Transverse colon (tissue), 4 donors: Measurements from ENCODE around the gene CADPS. TPM values are rescaled to one million over a fixed set of nuclear protein-coding genes. Genes with fewer than 3 reads are reported as not detected.

Experiments
- DNase-seq: peaks from one replicate; pipeline ENCODE4 v3.0.0-alpha.2; 2019
- H3K27ac ChIP-seq, 4 donors: fragments of 200-600 bp; sonication (generic); 2 replicates each; pipeline ENCODE4 v1.5.1; 2016 to 2018; ENCODE audit warnings: inconsistent platforms in 4 of 4
- H3K27me3 ChIP-seq: fragments of 200-600 bp; sonication (generic); 2 replicates; pipeline ENCODE4 v1.5.1; 2017; ENCODE audit warnings: inconsistent platforms
- H3K36me3 ChIP-seq, 4 donors: fragments of 200-600 bp; sonication (generic); 2 replicates each; pipeline ENCODE4 v1.5.1; 2017 to 2019; ENCODE audit warnings: inconsistent platforms in 4 of 4
- H3K4me1 ChIP-seq, 4 donors: fragments of 200-600 bp; sonication (generic); 2 replicates each; pipeline ENCODE4 v1.5.1; 2017 to 2020; ENCODE audit warnings: inconsistent platforms in 4 of 4
- H3K4me3 ChIP-seq, 4 donors: fragments of 200-600 bp; sonication (generic); 1 replicate in 1 of 4; 2 replicates in 3 of 4; pipeline versions ENCODE4 v1.5.1 to v1.6.1; 2017 to 2019; ENCODE audit warnings: inconsistent platforms in 4 of 4
- H3K9me3 ChIP-seq, 2 donors: fragments of 200-600 bp; sonication (generic); 2 replicates each; pipeline ENCODE4 v1.5.1; 2017 to 2019; ENCODE audit warnings: inconsistent platforms in 2 of 2
- EP300 ChIP-seq: sonication (generic); formaldehyde crosslinking; IDR thresholded peaks from one replicate; pipeline ENCODE4 v1.6.1; 2017; ENCODE audit warnings: antibody characterized with exemption, low read depth
- POLR2A ChIP-seq: fragments of 450-650 bp; IDR thresholded peaks from one replicate; pipeline ENCODE4 v1.6.1; 2016; ENCODE audit warnings: antibody characterized with exemption, mild to moderate bottlenecking, moderate library complexity
- POLR2AphosphoS5 ChIP-seq, 3 donors: sonication (generic); formaldehyde crosslinking; IDR thresholded peaks; one replicate each; pipeline ENCODE4 v1.6.1; 2016; ENCODE audit warnings: antibody characterized with exemption in 3 of 3
- WGBS, 2 donors: methylation state at CpG; one replicate each; pipeline ENCODE4 v1.1.5; 2018; ENCODE audit warnings: low coverage in 1 of 2; 5-methylcytosine and 5-hydroxymethylcytosine counted together
- in situ Hi-C, 4 donors: fragments of 200-750 bp; cut with MboI; loops; one replicate each; pipeline versions ENCODE4 v1.15.0 to v1.15.1; 2017; ENCODE audit warnings: low sequenced_read_pairs in 3 of 4, low pct_ligation_motif_present in 1 of 4, low pct_unique_long_range_greater_than_20kb in 1 of 4
- intact Hi-C: fragments of 100-400 bp; cut with DNase I; formaldehyde crosslinking; loops from one replicate; pipeline ENCODE4 v1.15.1; 2023; ENCODE audit warnings: low total_unique reads
- total RNA-seq, 4 donors: library from RNA; depleted of rRNA; stranded (reverse); fragments of >200 nt; gene quantifications; one replicate each; pipeline ENCODE4 v1.1.0, GENCODE V29; 2016
- TF ChIP-seq, protein P1 (sequence below), 5 experiments: fragments of 200-600 bp in 3 of 5; fragments of 450-650 bp in 2 of 5; sonication (generic) in 3 of 5; IDR thresholded peaks; 1 replicate in 2 of 5; 2 replicates in 3 of 5; pipeline ENCODE4 v1.5.1; 2016 to 2017; ENCODE audit warnings: antibody characterized with exemption in 5 of 5, inconsistent platforms in 3 of 5, mild to moderate bottlenecking in 2 of 5, moderate library complexity in 1 of 5

CADPS gene
- total RNA-seq, 4 donors from 2014 or later: 1.9 to 22.7 (median 8.9) TPM

DNA sequence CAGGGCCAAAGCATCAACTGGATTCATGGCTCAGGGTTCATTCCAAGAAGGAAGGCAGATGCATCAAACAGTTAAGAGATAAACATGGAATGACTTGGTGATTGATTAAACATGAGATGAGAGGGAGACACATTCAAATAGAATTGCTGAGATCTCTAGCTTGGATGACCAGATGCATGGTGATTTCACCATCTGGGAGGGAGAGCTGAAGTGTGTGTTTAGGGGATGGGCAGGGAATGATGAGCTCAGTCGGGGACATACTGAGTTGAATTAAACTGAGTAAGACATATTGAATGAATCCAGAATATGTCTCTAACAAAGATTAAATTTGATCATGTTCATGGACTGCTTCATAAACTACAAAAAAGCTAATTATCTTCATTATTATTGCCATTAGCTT lies 35.5 kb downstream of the CADPS start:
- intact Hi-C loops (no loop called here), in situ Hi-C loops (no loop called here)
- H3K4me1 ChIP-seq: no peaks in the 10 kb centered on the region
- H3K4me3 ChIP-seq: no peak overlapping the region
- H3K9me3 ChIP-seq: no peaks in the 10 kb centered on the region
- no peaks in the 10 kb centered on the region for H3K36me3 ChIP-seq
- 65 to 75% methylated on average over 1 of the region's 1 CpG for WGBS, 2 donors
- no peak for DNase-seq
- TF ChIP-seq, protein P1, sequence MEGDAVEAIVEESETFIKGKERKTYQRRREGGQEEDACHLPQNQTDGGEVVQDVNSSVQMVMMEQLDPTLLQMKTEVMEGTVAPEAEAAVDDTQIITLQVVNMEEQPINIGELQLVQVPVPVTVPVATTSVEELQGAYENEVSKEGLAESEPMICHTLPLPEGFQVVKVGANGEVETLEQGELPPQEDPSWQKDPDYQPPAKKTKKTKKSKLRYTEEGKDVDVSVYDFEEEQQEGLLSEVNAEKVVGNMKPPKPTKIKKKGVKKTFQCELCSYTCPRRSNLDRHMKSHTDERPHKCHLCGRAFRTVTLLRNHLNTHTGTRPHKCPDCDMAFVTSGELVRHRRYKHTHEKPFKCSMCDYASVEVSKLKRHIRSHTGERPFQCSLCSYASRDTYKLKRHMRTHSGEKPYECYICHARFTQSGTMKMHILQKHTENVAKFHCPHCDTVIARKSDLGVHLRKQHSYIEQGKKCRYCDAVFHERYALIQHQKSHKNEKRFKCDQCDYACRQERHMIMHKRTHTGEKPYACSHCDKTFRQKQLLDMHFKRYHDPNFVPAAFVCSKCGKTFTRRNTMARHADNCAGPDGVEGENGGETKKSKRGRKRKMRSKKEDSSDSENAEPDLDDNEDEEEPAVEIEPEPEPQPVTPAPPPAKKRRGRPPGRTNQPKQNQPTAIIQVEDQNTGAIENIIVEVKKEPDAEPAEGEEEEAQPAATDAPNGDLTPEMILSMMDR (IDR thresholded peaks at IDR 0.05): no peak
- no peak for TF ChIP-seq POLR2A
- no peak for TF ChIP-seq POLR2AphosphoS5 (IDR thresholded peaks at IDR 0.05)
- no peak for TF ChIP-seq EP300
- H3K27me3 ChIP-seq: no peaks in the 10 kb centered on the region
- no peak overlapping the region for H3K27ac ChIP-seq

DNA sequence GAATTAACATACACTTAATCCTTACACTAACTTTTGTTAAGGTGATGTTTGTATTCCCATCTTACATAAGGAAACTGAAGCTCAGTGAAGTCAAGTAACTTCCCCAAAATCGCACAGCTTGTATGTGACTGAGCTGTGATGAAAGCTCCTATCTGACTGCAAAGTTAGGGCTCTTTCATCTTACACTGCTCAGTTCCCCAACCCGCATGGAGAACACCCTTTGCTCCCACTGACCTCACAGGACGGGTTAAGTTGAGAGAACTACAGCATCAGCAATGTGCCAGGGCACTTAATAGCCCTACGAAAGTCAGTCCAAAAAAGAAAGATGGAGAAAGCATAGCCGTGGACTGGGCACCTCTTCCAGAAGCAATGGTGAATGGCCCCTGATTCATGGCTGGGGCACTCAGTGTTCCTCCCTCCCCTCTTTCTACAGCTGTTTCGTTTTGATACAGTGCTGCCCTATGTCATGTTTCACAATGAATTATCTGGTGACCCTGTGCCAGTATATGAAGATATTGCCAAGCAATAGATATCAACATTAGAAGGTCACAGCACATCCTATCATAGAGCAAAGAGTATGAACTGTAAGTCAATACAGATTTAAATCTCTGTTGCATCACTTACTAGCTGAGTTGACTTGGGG lies 38.0 kb downstream of the CADPS start:
- no peak overlapping the region for H3K4me3 ChIP-seq
- intact Hi-C loops: no loop called here
- no peaks in the 10 kb centered on the region for H3K36me3 ChIP-seq

DNA sequence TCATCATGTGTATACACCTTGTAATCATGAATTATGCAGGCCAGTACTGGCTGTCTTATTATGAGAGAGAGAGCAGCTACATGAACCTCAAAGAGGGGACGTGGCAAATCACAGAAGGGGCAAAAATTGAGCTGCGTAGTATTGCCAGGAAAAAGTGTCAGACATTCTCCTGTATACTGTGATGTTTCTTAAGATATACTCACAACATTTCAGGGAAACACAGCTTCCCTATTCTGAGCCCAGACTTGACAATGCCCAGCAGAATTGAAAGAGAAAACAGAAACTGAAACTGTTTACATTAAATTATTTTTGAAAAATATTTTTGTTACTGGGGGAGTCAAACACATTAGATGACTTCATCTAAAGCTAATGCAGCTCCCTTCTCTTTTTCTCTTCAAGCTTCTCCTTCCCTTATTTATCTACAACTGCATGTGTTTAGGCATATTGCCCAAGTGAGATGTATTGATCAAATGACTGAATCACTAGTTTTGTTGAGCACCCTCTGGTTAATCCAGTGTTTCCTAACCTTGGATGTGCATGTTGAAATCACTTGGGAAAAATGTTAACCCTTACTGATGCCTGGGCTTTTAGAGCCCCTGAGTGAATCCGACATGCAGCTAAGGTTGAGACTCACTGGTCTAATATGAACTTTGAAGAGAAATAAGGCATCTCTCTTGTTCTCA lies 39.5 kb downstream of the CADPS start:
- Histone ChIP-seq H3K4me3 (no peak overlapping the region), H3K27me3 (no peaks in the 10 kb centered on the region), H3K36me3 (no peaks in the 10 kb centered on the region), H3K4me1 (no peaks in the 10 kb centered on the region), H3K9me3 (no peaks in the 10 kb centered on the region), H3K27ac (no peak overlapping the region)
- intact Hi-C loops (no loop called here), in situ Hi-C loops (no loop called here)
- no peak for DNase-seq
- no peak for TF ChIP-seq EP300
- TF ChIP-seq POLR2AphosphoS5 (IDR thresholded peaks at IDR 0.05): no peak
- no peak for TF ChIP-seq POLR2A
- TF ChIP-seq, protein P1 (IDR thresholded peaks at IDR 0.05): no peak
- WGBS, 2 donors: 64 to 76% methylated on average over 3 of the region's 3 CpGs

More for the DNA sequence above, 38.0 kb downstream of the CADPS start:
- WGBS, 2 donors: 52 to 59% methylated on average over 4 to 6 of the region's 6 CpGs
- H3K4me1 ChIP-seq: no peaks in the 10 kb centered on the region
- TF ChIP-seq, protein P1 (IDR thresholded peaks at IDR 0.05): no peak
- no peak for TF ChIP-seq POLR2AphosphoS5 (IDR thresholded peaks at IDR 0.05)
- TF ChIP-seq EP300: no peak
- TF ChIP-seq POLR2A: no peak
- H3K27ac ChIP-seq: no peak overlapping the region
- in situ Hi-C loops: no loop called here
- H3K27me3 ChIP-seq: no peaks in the 10 kb centered on the region
- no peaks in the 10 kb centered on the region for H3K9me3 ChIP-seq
- no peak for DNase-seq

DNA sequence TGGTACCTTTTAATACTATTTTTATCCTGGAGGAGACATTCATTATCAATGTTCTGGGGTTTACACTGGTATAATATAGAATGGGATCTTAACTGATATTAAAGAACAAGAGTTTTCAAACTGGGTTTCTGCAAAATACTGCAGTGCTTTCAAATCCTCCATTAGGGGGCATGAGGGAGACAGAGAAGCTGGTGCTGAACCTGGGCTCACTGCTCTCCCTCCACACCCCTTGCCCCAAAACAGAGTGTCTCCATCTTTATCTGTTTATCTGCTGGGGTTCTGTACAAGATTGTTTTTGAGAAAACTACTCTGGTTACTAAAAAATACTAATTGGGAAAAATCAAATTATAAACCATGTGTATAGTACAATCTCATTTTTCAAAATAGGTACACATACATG lies 41.7 kb downstream of the CADPS start:
- no peak for TF ChIP-seq POLR2AphosphoS5 (IDR thresholded peaks at IDR 0.05)
- TF ChIP-seq POLR2A: no peak
- no peak for TF ChIP-seq EP300
- TF ChIP-seq, protein P1 (IDR thresholded peaks at IDR 0.05): no peak
- no peak for DNase-seq
- Histone ChIP-seq H3K27me3 (no peaks in the 10 kb centered on the region), H3K4me1 (no peaks in the 10 kb centered on the region), H3K36me3 (no peaks in the 10 kb centered on the region), H3K27ac (no peak overlapping the region), H3K4me3 (no peak overlapping the region), H3K9me3 (no peaks in the 10 kb centered on the region)
- in situ Hi-C loops: no loop called here
- intact Hi-C loops: no loop called here
